Activated CD4-positive, alpha-beta T cell treated with anti-CD3 and anti-CD28 coated beads, Interleukin-2, amount 50 U/mL, for 4 hours (primary cell): ENCODE measurements around the gene WDR46.

Source experiments
- DNase-seq, 2 experiments: peaks; one replicate each; pipeline ENCODE4 v3.0.0-alpha.2; 2020

Gene WDR46

DNA sequence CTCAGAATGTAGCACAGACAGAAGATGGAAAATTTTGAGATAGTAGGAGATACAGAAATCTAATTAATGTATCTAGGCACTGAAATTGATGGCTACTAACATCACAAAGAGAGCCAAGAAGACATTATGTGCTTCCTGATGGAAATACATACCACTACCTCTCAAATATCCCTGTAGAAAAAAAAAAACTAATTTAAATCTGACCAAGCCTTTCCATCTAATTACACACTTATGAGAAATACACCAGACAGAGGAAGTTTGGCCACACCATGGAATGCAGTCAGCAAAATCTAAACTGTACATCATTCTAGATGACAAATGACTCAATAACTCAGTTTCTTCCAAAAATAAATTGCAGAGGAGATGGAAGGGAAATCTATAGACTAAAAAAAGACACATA is 36.3 kb downstream of the WDR46 start:
- DNase-seq: no peak

DNA sequence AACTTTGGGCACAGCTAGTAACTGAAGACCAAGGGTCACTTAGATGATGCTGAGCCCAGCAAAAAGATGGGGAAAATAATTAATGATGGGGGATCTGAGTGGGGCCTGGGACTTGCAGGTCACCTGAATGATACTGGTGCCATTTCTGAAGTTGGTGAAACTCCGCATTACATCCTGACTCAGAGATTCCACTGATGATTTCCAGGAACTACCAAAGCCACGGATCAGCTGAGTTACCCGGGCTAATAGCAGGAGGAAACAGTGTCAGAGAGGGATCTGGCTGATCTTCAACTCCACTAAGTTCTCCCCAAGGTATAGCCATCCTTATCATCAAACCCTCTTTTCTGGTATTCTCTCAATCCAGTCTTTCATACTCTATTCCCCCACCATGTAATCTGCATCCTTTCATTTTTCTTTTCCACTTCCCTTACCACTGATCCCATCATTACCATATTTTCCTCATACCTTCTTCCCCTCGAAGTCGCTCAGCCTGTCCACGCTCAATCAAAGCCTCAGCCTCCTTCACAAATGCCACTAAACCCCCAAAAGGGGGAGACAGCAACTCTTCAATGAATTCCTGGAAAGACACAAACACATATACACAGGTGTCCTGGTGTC is 37.5 kb downstream of the WDR46 start:
- no peak for DNase-seq

DNA sequence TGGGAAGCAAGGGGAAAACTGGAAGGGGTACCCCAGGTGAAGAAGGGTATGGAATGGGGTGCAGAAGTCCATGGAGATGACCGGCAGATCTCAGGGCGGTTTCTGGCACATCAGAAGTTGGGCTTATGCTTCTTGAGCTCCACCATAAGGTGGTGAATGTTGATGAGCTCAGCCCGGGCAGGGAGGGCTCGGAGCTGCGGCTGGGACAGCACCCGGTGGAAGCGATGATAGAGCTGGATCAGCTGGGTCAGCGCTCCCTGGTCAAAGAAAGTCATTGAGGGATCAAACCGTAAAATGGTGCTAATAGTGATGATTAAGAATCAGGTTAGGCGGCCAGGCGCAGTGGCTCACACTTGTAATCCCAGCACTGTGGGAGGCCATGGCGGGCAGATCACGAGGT is 38.3 kb downstream of the WDR46 start:
- no peak for DNase-seq

DNA sequence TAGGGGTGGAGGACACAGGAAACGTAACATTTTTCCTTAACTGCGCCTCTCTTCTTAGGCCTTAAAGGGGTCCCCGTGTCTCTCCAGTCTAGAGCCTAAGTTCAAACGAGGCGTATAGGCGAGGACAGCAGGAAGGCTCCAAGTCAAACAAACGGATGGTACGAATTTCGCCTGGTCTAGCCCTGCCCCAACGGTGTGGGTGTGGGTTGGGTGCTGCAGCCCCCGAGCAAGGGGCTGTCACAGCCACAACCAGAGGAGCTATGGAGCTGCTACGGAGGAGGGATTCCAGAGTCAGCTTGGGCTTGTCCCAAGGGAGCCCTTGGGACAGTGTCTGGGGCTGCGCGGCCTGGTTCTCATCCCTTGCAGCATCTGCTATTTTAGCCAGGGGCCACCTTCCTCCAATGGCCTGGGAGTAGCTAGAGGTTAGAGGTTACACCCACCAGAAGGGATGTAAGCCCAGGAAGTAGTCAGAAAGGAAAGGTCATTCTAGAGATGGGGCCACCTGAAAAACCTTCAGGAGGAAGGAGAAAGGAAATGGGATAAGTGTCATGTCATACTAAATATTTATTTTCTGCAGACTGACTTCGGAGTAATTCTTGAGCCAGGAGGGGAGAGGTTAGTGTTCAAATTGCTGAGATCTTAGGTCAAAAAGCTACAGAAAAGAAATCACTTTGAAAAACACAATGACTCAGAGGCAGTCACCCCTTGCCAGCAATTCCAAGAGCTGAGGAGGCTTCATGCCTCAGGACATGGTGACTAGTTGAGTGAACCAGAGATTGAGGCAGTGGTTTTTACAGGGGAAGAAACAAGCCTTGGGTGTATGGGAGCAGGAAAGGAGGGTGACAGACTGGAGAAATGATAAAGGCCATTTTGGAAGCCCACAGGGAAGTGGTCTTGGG is 39.1 kb downstream of the WDR46 start:
- no peak for DNase-seq

DNA sequence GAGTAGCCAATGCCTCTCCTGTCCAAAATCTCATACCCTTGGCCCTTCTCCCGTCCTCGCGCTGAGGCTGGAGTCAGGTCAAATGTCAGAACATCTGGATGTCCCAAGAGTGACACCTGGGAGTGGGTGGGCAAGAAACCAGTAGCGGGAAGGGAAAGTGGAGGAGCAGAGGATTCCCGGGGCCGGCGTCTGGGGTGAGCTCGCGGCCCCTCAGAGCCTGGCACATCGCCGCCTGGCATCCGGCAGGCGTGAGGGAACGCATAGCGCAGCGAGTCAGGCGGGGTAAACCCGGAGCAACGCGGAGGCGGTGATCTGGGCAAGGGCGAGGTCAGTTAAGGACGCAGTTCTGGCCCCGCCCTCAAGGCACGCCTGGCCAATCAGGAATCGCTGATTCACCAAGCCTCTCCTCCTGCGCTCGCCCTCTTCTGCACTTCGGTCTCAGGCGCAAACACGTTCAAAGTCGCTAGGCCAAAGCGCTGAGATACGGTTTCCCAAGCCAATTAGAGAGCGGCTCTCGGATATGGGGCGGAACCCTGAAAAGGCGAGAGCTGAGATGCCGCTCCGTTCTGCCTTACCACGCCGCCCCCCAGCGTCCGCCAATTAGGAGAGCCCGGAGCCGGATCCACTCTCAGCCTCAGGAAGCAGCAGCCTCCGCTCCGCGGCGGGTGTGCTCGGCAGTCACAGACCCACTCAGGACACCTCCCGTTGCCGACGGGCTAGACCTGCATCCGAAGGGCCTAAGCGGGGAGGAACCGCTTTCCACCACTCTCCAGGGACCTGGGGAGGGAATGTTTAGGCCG is 39.9 kb downstream of the WDR46 start:
- peak; percentile 91 to 93 for DNase-seq

DNA sequence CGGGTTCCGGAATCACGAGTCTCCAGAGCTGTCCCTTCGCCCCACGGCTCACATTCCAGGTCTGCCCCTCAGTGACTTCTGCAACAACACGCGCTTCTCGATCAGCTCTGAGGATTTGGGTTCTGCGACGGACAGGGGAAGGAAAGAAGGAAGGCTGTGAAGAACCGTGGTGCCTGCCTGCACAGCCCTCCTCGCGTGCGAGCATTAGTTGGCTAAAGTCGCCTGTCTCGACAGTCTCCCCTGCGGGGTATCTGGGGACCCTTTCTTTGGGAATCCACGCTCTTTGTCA is 40.5 kb downstream of the WDR46 start:
- no peak for DNase-seq

DNA sequence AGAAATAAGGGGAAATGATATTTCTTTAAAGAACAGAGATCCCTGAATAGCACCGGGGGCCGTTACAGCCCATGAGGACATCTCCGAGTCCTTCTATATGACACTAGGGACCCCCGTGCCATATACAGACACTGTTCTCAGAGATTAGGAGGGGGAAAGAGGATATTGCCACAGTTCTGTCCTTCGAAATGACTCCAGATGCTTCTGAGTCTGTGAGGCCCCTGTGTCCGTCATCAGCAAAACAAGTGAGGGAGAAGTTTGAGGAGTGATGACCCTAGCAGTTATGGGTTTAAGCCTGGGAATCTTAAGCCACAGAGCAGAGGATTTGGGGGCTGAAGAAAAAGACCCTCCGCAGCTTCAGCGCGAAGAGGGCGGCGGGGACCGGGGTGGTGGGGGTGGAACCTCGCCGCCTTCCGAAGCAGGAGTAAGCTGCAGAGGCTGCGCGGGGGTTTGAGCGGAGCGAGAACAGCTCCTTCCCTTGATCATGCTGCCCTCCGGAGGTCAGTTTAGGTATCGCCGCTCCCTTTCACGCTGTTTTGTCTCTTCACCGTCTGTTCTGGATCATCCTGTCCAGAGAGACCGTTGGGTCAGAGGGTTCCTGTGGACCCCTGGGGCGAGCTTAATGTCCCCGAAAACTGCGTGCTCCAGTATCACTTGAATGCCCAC is 40.9 kb downstream of the WDR46 start:
- DNase-seq: peak; percentile 89 to 94

DNA sequence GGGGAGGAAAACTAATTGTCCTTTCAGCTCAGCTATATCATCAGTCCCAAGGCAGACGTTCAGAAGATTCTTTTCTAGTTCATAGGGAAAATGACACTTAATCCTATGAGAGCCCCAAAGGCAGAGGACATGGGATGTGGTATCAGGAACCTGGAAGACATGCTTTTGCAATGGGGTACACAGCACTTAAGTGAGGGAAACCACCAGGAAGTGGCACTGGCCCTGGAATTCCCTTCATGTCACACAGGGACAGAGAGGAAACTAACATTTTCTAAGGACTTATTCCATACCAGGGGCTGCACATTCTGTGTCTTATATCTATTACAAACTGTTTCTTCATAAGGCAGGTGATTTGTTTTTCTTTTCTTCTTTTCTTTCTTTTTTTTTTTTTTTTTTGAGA is 45.6 kb downstream of the WDR46 start:
- no peak for DNase-seq

DNA sequence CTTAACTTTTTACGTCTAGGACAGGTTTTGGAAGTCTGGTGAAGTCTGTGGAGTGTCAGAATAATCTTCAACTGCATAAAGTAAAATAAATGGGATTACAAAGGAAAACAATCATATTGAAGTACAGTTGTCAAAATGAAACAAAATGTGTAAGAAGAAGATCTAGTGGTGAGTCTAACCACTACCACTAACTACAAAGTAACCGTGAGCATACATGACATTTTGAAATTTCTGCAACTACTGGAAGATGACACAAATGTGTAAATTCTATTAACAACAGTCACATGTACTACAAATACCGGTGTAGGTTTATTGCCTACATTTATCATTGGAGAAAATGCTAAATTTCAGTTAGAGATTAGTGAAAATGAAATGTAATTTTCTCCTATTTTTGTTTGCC is 47.1 kb downstream of the WDR46 start:
- no peak for DNase-seq

DNA sequence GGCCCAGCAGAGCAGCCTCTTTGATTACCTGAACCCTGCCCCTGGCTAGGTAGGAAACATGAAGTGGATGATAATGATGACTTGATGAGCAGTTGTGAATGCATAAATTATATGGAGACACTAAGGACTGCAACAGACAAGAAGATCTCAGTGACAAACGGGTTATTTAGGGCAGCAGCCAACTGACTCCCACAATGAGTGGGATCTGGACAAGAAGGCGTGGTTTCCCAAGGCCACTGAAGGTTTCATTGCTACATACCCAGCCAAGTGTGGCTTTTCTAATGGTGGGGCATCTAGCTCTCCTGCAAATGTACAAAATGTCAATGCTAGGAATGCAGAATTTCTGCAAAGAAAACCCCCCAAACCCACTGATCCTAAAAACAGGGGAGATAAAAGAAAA is 51.3 kb downstream of the WDR46 start:
- no peak for DNase-seq

DNA sequence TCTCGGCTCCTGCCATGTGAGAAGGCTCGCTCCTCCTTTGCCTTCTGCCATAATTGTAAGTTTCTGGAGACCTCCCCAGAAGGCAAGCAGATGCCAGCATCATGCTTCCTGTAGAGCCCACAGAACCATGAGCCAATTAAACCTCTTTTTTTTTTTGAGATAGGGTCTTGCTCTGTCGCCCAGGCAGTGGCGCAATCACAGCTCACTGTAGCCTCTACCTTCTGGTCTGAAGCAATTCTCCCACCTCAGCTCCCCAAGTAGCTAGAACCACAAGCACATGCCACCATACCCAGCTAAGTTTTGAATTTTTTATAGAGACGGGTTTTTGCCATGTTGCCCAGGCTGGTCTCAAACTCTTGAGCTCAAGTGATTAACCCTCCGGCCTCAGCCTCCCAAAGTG is 52.2 kb downstream of the WDR46 start:
- DNase-seq: no peak

DNA sequence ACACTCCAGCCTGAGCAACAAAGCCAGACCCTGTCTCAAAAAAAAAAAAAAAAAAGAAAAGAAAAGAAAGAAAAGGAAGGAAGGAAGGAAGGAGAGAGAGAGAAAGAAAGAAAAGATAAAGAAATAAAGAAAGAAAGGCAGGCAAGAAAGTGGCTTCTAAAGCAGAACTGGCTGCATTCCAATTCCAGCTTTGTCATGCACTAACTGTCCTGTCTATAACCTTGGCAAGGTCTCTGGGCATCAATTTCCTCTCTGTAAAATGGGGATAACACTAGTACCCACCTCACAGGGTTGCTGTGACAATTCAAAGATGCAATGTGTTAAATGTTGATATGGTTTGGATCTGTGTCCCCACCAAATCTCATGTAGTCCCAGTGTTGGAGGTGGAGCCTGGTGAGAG is 52.7 kb downstream of the WDR46 start:
- no peak for DNase-seq

DNA sequence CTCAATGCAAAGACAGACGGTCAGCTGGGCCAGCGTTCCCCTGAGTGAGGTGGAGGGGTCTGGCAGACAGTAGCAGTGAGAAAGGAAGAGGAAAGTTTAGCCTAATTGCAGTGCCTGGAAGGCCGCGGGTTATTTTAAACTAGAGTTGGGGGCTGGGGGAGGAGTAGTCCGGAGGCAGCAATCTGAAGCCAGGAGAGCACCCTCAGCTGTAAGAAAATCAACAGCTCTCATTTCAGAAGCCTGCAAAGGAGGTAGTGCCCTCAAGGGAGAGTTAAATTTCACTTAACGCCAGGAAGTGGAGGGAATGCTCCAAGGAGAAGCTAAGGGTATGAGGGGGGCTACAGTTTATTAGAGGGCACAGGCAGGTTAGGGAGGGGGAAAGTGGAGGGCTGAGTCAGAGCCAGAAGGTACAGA is 53.8 kb downstream of the WDR46 start:
- no peak for DNase-seq
